WTC11 (cell line): Measurements from ENCODE around the gene FAM187B. TPM values are rescaled to one million over a fixed set of nuclear protein-coding genes. Genes with fewer than 3 reads are reported as not detected.

ENCODE experiments used
- ATAC-seq: fragments of 200-7000 bp; cut with Tn5 transposase; 2 replicates; pipeline ENCODE4 v1.10.0; 2021; ENCODE audit warnings: mild to moderate bottlenecking, moderate library complexity
- CTCF ChIA-PET: fragments of 300-600 bp; sonication (Branson Sonifier 250); formaldehyde crosslinking; loops from one replicate; lab custom pipeline; 2021; ENCODE audit warnings: antibody characterized with exemption; lab: Charles Lee
- POLR2A ChIA-PET: fragments of 350-600 bp; sonication (Branson Sonifier 250); formaldehyde crosslinking; loops from one replicate; lab custom pipeline; 2021; ENCODE audit warnings: antibody characterized with exemption; lab: Charles Lee
- DNase-seq: peaks from one replicate; pipeline ENCODE4 v3.0.0; 2021; ENCODE audit warnings: low spot score
- H3K27ac Mint-ChIP-seq: 2 replicates; pipeline ENCODE4 v1.8.0; 2021; ENCODE audit warnings: mixed read lengths
- H3K27me3 Mint-ChIP-seq: 2 replicates; pipeline ENCODE4 v1.8.0; 2021; ENCODE audit warnings: low read depth, mild to moderate bottlenecking, moderate library complexity, mixed read lengths
- H3K36me3 Mint-ChIP-seq: 2 replicates; pipeline ENCODE4 v1.8.0; 2021; ENCODE audit warnings: mixed read lengths
- H3K4me1 Mint-ChIP-seq: 2 replicates; pipeline ENCODE4 v1.8.0; 2022; ENCODE audit warnings: mixed read lengths
- H3K4me3 Mint-ChIP-seq: 2 replicates; pipeline ENCODE4 v1.8.0; 2021; ENCODE audit warnings: mild to moderate bottlenecking, moderate library complexity, mixed read lengths
- H3K9me3 Mint-ChIP-seq: 2 replicates; pipeline ENCODE4 v1.8.0; 2021; ENCODE audit warnings: mixed read lengths
- ELF4 ChIP-seq: sonication (generic); formaldehyde crosslinking; IDR thresholded peaks from 2 replicates; pipeline ENCODE4 v1.8.1; 2022; ENCODE audit warnings: low read depth, mild to moderate bottlenecking, moderate library complexity, missing genetic modification reagents
- FOXK1 ChIP-seq: sonication (generic); formaldehyde crosslinking; IDR thresholded peaks from 2 replicates; pipeline ENCODE4 v1.8.0; 2022; ENCODE audit warnings: mild to moderate bottlenecking, moderate library complexity, missing genetic modification reagents
- IRF2 ChIP-seq: sonication (generic); formaldehyde crosslinking; IDR thresholded peaks from 2 replicates; pipeline ENCODE4 v1.8.0; 2022; ENCODE audit warnings: low read depth, missing genetic modification reagents, borderline replicate concordance
- MYBL2 ChIP-seq: sonication (generic); formaldehyde crosslinking; IDR thresholded peaks from 2 replicates; pipeline ENCODE4 v1.8.1; 2023; ENCODE audit warnings: mild to moderate bottlenecking, moderate library complexity, missing genetic modification reagents
- NR1H2 ChIP-seq: sonication (generic); formaldehyde crosslinking; IDR thresholded peaks from 2 replicates; pipeline ENCODE4 v1.9.0; 2021; ENCODE audit warnings: mild to moderate bottlenecking, moderate library complexity, missing genetic modification reagents
- PRDM15 ChIP-seq: sonication (generic); formaldehyde crosslinking; IDR thresholded peaks from 2 replicates; pipeline ENCODE4 v1.8.0; 2022; ENCODE audit warnings: missing genetic modification reagents
- RORB ChIP-seq: fragments of 250-450 bp; sonication (Bioruptor Pico); IDR thresholded peaks from 2 replicates; pipeline ENCODE4 v1.9.0; 2021; ENCODE audit warnings: mild to moderate bottlenecking
- SOX15 ChIP-seq: fragments of 250-450 bp; sonication (Bioruptor Pico); IDR thresholded peaks from 2 replicates; pipeline ENCODE4 v1.9.0; 2021; ENCODE audit warnings: mild to moderate bottlenecking
- SP1 ChIP-seq: sonication (generic); formaldehyde crosslinking; conservative IDR thresholded peaks from 2 replicates; pipeline ENCODE4 v1.8.1; 2022; ENCODE audit warnings: missing genetic modification reagents
- ZBTB21 ChIP-seq: sonication (generic); formaldehyde crosslinking; IDR thresholded peaks from 2 replicates; pipeline ENCODE4 v1.8.1; 2023; ENCODE audit warnings: mild to moderate bottlenecking, missing genetic modification reagents, borderline replicate concordance
- ZNF219 ChIP-seq: sonication (generic); formaldehyde crosslinking; IDR thresholded peaks from 2 replicates; pipeline ENCODE4 v1.8.0; 2023; ENCODE audit warnings: missing genetic modification reagents, mild to moderate bottlenecking, borderline replicate concordance
- ZNF416 ChIP-seq: fragments of 250-450 bp; sonication (Bioruptor Pico); IDR thresholded peaks from 2 replicates; pipeline ENCODE4 v1.9.0; 2021; ENCODE audit warnings: mild to moderate bottlenecking, inconsistent platforms
- ZNF423 ChIP-seq: fragments of 250-450 bp; sonication (Bioruptor Pico); IDR thresholded peaks from 2 replicates; pipeline ENCODE4 v2.1.2; 2022; ENCODE audit warnings: mild to moderate bottlenecking, moderate library complexity
- ZNF425 ChIP-seq: fragments of 250-450 bp; sonication (Bioruptor Pico); conservative IDR thresholded peaks from 2 replicates; pipeline ENCODE4 v1.9.0; 2021; ENCODE audit warnings: mild to moderate bottlenecking
- ZNF512 ChIP-seq: sonication (generic); formaldehyde crosslinking; IDR thresholded peaks from 2 replicates; pipeline ENCODE4 v1.8.1; 2022; ENCODE audit warnings: missing genetic modification reagents, borderline replicate concordance
- ZNF671 ChIP-seq: fragments of 250-450 bp; sonication (Bioruptor Pico); IDR thresholded peaks from 2 replicates; pipeline ENCODE4 v1.8.0; 2021; ENCODE audit warnings: mild to moderate bottlenecking
- total RNA-seq: library from RNA; stranded (reverse); gene quantifications from 3 replicates; pipeline ENCODE4 v1.2.3, GENCODE V29; 2021
- TF ChIP-seq, protein P1 (sequence below): sonication (generic); formaldehyde crosslinking; IDR thresholded peaks from 2 replicates; pipeline ENCODE4 v1.8.1; 2023; ENCODE audit warnings: mild to moderate bottlenecking, missing genetic modification reagents, moderate library complexity
- TF ChIP-seq, protein P2 (sequence below): sonication (generic); formaldehyde crosslinking; IDR thresholded peaks from 2 replicates; pipeline ENCODE4 v1.8.1; 2023; ENCODE audit warnings: mild to moderate bottlenecking, missing genetic modification reagents, moderate library complexity
- TF ChIP-seq, protein P3 (sequence below): fragments of 250-450 bp; sonication (Bioruptor Pico); IDR thresholded peaks from 2 replicates; pipeline ENCODE4 v1.9.0; 2021; ENCODE audit warnings: mild to moderate bottlenecking

Gene FAM187B
- total RNA-seq, 1 experiment from 2014 or later: 0.20 TPM

DNA sequence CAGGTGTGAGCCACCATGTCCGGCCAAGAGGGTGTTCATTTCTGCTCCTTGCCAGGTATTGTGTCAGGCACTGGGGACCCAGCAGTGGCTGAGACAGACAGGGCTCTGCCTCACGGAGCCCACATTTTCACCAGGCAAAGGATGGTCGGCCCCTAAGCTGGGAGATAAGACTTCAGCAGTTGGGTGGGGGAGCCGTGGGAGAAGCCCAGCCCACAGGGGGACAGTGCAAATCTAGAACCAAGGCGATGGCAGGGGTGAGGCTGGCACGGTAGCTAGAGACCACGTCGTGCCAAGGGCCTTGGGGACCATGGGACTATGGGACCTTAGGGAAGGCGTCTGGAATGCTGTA lies 28.5 kb upstream of the FAM187B start:
- no peak for ATAC-seq
- Mint-ChIP-seq H3K9me3 (no peaks in the 10 kb centered on the region), H3K4me3 (no peak overlapping the region), H3K27me3 (no peaks in the 10 kb centered on the region), H3K36me3 (peaks cover 48% of the 10 kb centered on the region), H3K4me1 (peaks cover 10% of the 10 kb centered on the region), H3K27ac (no peak overlapping the region)
- ChIA-PET POLR2A (interaction anchor here (0.6 to 1.0 kb wide), 3 partner anchors 105 to 507 kb away, joined by 3 read pairs; no protein-coding TSS in a partner anchor), CTCF (interaction anchor here (0.9 to 2.4 kb wide), 2 partner anchors 115 to 238 kb away, joined by 4 to 6 read pairs; no protein-coding TSS in a partner anchor)
- DNase-seq: peak; percentile 5
- TF ChIP-seq ELF4 (CRISPR knock-in tag) (no peak), ZNF416 (CRISPR knock-in tag) (no peak), ZNF425 (CRISPR knock-in tag) (no peak), MYBL2 (CRISPR knock-in tag) (no peak), ZNF219 (CRISPR knock-in tag) (no peak), SP1 (no peak), IRF2 (CRISPR knock-in tag) (no peak), ZNF671 (CRISPR knock-in tag) (no peak), ZBTB21 (CRISPR knock-in tag) (no peak), FOXK1 (no peak)
- TF ChIP-seq, protein P1, sequence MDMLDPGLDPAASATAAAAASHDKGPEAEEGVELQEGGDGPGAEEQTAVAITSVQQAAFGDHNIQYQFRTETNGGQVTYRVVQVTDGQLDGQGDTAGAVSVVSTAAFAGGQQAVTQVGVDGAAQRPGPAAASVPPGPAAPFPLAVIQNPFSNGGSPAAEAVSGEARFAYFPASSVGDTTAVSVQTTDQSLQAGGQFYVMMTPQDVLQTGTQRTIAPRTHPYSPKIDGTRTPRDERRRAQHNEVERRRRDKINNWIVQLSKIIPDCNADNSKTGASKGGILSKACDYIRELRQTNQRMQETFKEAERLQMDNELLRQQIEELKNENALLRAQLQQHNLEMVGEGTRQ (CRISPR knock-in tag): no peak
- TF ChIP-seq, protein P2, sequence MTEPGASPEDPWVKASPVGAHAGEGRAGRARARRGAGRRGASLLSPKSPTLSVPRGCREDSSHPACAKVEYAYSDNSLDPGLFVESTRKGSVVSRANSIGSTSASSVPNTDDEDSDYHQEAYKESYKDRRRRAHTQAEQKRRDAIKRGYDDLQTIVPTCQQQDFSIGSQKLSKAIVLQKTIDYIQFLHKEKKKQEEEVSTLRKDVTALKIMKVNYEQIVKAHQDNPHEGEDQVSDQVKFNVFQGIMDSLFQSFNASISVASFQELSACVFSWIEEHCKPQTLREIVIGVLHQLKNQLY (CRISPR knock-in tag): no peak

- CTCF ChIA-PET: interaction anchor here (1.7 to 2.4 kb wide), 2 partner anchors 13 to 114 kb away, joined by 4 to 6 read pairs; partner anchors contain the start of gene USF2
- H3K9me3 Mint-ChIP-seq: no peaks in the 10 kb centered on the region
- no peaks in the 10 kb centered on the region for H3K27me3 Mint-ChIP-seq
- no peak overlapping the region for H3K4me3 Mint-ChIP-seq
- H3K4me1 Mint-ChIP-seq: peaks cover 11% of the 10 kb centered on the region
- H3K27ac Mint-ChIP-seq: 0 out of 2 replicates have a peak overlapping the region, but pooled peaks have one; percentile 21
- POLR2A ChIA-PET: interaction anchor here (0.6 kb wide), 1 partner anchor 113 kb away, joined by 3 read pairs; no protein-coding TSS in a partner anchor
- ATAC-seq (no peak), DNase-seq (no peak)
- peaks cover 51% of the 10 kb centered on the region for H3K36me3 Mint-ChIP-seq
- TF ChIP-seq RORB (CRISPR knock-in tag) (no peak), SOX15 (CRISPR knock-in tag) (no peak)
Measured at GRCh38 chr19:35256566-35256965, 28.0 kb upstream of the FAM187B start.

DNA sequence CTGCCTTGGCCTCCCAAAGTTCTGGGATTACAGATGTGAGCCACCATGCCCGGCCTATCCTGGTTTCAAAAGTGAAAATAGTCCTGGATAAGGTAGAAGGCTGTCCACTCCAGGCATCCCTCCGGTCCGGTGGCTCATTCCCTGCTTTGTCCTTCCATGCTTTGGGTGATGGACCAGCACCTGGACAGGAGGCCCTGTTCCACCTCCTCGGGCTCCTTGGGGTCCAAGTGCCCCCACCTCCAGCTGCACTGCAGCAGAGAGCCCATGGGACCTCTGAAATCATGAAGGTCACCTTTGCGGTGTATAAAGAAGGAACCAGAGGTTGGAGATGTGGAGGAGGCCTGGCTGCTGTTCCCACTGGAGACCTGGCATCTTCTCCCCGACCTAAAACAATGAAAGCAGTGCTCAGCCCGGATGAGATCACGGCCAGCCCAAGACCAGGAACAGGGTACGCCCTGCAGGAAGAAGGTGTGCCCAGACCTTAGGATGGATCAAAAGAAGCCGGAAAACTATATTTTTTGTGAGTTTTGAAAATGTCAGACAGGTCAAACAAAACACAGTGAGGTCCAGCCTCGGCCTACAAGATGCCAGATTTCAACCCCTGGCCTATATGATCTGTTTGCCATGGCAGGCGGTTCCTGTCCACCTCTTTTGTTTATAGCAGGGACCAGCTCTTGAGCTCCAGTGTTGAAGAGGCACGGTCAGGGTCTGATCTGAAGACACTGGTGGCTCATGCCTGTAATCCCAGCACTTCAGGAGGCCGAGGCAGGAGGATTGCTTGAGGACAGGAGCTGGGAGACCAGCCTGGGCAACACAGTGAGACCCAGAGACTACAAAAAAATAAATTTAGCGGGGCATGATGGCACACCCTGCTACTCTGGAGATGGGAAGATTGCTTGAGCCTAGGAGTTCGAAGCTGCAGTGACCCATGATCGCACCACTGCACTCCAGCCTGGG lies 26.1 kb upstream of the FAM187B start:
- no peaks in the 10 kb centered on the region for H3K27me3 Mint-ChIP-seq
- CTCF ChIA-PET: interaction anchor here (1.3 to 1.8 kb wide), 3 partner anchors 15 to 140 kb away, joined by 4 read pairs; partner anchors contain the start of genes FXYD7 and USF2
- H3K9me3 Mint-ChIP-seq: no peaks in the 10 kb centered on the region
- no peak overlapping the region for H3K27ac Mint-ChIP-seq
- H3K36me3 Mint-ChIP-seq: peaks cover 56% of the 10 kb centered on the region
- H3K4me3 Mint-ChIP-seq: no peak overlapping the region
- TF ChIP-seq ZNF512 (CRISPR knock-in tag) (no peak), NR1H2 (CRISPR knock-in tag) (no peak), ZNF423 (CRISPR knock-in tag) (no peak), PRDM15 (CRISPR knock-in tag) (no peak)
- TF ChIP-seq, protein P3, sequence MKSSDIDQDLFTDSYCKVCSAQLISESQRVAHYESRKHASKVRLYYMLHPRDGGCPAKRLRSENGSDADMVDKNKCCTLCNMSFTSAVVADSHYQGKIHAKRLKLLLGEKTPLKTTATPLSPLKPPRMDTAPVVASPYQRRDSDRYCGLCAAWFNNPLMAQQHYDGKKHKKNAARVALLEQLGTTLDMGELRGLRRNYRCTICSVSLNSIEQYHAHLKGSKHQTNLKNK (CRISPR knock-in tag): no peak
- ATAC-seq (no peak), DNase-seq (no peak)
- peaks cover 26% of the 10 kb centered on the region for H3K4me1 Mint-ChIP-seq
- POLR2A ChIA-PET: no interaction called here
